Cerebellar nuclear complex (tissue), 1 donor: Measurements from ENCODE around the gene CPTP.

Experiments used
- DNase-seq, 2 experiments: peaks; one replicate each; lab custom pipeline; 2025; lab: John Stamatoyannopoulos, UW

Gene CPTP

DNA sequence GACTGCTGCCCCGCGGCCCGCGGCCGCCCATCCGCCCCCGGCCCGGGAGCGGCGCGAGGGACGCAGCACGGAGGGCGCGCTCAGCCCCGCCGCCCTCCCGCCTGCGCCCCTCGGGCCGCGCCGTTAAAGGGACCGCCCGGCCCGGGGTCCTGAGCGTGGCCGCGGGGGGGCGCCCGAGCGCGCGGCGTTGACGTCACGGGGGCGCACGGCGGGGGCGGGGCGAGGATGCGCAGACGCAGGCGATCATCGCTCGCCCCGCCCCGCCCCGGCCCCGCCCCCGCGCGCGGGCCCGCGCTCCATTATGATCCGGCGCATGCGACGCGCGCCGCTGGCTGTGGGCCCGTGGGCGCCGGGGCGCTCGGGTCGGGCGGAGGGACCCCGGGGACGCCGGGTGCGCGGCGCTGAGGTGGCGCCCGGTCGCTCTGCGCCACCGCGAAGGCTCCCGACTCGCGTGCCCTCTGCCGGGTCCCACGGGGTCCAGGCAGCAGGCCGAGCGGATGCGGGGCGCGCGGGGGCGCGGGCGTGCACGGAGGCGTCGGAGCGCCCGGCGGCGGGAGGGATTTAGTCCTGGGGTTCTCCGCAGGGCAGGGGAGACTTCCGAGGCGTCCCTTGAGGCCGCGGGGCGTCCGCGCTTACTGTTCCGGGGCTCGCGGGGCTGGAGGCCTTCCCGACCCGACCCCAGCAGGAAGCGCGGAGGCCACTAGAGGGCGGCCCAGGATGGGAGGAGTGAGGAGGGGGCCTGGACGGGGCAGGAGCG lies 24.8 kb downstream of the CPTP start, which contains the start of gene DVL1:
Gene DVL1, minus strand, starts transcription at position 163 of the 757 bp plus-strand sequence. CDS start 353 bp downstream, outside the sequence.
- DNase-seq: no peak

DNA sequence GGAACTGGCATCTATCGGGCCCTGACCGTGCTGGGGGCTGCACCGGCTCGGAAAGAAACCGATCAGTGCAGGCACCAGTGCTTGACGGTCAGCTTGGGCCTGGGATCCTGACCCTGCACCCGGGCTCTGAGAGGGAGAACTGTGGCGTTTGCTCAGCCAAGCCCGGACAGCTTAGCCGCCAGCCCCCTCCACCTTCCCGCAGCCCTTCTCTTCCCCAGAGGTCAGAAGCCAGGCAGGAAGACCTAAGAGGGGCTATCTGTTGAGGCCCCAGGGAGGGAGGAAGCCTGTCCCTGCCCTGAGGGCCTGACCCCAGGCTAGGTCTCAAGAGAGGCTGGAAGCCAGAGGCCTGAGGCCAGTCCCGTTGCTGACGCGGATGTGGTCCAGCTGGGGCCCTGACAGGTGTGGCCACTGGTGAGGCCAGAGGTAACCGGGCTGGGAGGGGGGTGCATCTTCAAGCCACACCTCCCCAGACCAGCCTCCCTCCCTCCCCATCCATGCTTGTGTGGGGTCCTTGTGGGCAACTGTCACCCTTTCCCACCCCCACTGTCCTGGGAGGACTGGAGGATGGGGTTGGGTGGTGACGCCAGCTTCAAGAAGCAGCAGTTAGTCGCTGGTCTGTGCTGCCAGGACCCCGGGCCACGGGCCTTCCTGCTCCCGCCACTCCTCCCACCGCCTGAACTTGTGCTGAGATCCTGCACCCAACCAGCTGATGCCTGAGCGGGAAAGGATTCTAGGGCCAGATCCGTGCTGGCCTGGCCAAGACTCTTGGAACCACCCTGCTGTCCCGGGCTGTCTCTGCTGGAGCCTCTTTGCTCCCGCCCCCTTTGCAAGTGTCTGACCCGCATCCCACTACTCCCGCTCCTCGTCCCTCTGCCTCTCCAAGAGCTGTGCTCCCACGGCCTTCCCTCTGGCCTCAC lies 27.2 kb downstream of the CPTP start:
- no peak for DNase-seq

DNA sequence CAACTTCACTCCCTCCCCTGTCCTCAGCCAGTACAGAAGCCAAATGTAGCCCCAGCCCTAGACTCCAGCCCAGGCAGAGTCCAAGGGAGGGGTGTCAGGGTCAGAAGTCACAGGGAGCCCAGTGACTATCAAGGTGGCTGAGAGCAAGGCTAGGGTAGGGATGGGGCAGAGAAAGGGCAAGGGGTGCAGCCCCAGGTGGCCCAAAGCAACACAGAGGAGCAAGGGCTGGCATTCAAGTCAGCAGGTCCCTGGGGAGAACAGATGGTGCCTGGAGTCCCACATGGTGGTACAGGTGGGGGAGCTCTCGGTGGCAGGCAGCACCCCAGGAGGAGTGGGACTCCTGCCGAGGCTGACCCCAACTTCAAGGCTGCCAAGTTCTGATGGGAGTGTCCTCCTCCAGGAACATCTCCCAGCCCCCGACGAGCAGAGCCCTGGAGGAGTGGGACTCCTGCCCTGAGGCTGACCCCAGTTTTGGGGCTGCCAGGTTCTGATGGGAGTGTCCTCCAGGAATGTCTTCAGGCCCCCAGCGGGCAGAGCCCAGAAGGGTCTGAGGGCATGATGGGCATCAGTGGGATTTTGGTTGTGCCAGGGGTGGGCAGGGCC lies 28.3 kb downstream of the CPTP start:
- no peak for DNase-seq

DNA sequence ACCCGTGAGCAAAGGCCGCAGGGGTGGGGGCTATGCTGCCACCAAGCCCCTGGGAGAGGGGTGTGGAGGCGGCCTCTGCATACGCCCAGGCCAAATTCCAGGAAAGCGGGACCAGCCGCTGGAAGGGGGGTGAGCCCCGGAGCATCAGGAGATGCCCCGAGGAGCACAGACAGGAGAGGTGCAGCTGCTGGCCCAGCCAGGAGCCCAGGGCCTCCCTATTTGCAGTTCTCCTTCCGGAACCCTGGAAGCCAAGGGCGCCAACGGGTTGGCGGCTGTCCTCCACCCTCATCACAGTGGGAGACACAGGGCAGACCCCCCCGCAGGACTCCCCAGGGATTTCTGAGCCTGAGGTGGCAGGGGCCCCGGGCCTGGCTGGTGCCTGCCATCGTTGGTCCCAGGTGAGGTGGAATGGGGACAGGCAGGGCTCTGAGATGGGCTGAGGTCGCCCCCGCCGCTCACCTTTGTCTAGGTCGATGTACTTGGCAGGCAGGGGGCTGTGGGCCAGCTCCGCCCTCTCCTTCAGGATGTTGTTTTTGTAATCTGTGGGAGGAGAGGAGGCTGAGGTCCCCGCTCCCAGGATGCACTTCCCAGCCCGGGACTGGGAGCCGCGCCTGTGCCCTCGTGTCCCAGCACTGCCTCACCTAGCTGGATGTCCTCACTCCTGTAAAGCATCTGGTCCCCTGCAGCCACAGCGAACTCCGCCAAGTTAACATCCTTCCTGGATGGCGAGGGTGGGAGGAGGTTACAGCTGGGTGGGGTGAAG lies 29.0 kb downstream of the CPTP start:
- DNase-seq: no peak

DNA sequence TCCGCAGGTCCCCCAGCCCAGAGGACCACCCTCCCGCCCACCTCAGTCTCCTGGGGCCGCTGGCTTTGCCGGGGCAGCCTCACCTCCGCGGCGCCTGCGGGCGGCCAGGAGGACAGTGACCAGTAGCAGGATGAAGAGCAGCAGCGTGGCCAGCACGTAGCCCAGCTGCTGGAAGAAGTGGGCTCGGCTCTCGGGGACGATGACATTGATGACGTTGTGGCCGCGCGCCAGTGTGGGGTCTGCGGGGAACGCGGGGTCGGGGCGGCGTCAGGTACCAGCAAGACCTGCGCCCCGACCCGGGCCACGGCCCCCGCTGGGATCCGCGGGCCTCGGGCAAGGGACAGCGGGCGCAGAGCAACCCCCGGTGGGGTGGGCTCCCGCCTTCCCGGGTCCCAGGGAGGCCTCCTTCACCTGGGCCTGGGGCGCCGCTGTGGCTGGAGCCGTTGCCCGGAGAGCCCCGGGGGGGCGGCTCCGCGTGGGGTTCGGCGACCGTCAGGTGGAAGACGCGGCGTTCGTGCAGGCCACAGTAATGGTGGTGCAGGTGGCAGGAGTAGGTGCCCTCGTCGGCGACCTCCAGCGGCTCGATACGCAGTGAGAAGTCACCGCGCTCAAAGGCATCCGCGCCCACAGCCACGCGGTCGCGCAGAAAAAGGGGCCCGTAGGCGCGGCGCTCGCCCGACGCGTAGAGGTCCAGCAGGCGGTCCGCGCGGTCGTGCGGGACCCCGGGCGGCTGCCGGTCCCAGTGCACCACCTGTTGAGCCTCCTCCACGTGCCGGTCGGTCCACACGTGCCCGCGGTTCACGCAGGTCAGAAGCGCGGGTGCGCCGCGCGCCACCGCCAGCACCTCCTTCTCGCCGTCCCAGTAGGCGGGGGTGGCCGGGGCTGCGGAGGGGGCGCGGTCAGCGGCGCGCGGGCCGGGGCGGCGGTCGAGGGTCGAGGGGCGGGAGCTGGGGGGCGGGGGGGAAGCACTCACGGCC lies 30.0 kb downstream of the CPTP start:
- DNase-seq: no peak

DNA sequence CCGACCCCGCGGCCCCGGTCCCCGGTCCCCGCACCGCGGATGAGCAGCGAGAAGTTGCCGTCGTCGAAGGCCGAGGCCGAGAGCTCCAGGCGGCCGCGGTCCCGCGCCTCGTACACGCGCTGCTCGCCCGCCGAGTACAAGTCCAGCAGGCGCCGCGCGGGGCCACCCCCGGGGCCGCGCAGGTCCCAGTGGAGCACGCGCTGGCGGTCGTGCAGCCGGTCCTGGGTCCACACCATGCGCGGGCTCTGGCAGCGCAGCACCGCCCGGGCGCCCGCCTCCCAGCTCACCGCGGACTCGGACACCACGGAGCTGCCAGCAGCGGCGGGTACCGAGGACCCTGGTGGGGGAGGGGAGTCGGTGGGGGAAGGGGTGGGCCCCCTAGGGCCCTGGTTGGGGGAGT lies 30.8 kb downstream of the CPTP start:
- DNase-seq: no peak

DNA sequence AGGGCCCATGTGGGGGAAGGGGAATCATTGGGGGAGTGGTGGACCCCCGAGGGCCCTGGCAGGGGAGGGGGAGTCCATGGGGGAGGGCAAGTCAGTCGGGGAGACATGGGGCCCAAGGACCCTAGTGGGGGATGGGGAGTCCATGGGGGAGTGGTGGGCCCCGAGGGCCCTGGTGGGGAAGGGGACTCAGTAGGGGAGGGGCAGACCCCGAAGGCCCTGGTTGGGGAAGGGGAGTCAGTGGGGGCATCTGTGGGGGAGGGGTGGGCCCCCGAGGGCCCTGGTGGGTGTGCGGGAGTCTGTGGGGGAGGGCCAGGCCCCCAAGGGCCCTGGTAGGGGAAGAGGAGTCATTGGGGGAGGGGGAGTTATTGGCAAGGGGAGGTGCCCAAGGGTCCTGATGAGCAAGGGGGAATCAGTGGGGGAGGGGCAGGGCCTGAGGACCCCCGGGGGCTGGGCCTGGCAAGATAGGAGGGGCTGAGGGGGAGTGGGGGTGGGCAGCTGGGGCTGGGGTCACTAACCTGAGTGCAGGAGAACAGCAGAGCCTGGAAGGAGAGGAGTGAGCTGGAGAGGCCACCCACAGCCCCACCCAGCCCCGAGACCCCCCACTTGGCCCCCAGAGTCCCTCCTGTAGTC lies 31.7 kb downstream of the CPTP start:
- no peak for DNase-seq

DNA sequence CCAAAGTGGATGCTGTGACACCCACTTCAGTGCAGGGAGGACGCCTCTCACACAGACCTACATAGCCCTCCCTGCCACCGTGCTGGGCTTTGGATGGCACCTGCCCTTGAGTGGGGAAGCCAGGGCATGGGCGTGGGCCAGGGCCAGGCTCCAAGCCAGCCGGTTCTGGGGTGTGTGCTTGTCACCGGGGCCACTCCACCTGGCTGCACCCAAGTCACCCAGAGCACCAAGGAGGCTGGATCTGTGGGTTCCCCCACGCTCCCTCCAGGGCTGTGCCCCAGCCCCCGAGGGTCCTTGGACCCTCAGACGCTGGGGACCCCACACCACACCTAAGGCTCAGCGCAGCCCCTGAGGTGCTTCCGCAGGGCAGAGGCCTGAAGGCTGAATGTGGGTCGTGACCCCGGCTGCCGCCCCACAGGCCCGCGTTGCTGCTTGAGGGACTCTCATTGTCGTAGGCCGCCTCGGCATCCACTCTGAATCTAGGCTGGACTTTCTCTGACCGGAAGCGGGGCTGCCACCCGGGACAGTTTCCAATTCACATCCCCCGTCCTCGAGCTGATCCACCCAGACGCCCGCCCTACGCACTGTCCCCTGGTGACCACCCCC lies 32.3 kb downstream of the CPTP start:
- no peak for DNase-seq

DNA sequence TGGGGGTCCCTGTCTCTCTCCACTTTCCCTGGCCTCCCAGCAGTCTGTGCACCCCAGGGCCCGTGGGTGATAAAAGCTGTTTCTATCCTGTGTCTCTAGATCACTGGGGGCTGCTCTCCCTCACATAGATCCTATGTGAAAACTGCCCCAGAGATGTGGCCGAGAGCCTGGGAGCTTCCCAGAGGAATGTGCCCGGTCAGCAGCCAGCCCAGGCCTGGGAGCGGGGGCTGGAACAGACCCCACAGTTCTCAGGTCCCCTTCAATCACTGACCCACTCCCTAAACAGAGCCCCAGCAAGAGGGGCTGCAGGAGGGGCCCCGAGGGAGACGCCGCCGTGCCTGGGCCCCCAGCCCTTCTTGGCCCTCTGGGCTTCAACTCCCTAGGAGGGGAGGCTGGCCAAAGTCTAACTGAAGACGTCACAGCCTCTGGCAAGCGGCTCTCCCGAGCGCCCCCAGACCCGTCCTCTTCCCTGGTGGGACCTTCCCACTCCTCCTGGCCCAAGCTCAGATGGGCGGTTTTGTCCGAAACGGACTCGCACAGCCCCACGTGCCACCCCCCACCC lies 33.4 kb downstream of the CPTP start:
- no peak for DNase-seq

DNA sequence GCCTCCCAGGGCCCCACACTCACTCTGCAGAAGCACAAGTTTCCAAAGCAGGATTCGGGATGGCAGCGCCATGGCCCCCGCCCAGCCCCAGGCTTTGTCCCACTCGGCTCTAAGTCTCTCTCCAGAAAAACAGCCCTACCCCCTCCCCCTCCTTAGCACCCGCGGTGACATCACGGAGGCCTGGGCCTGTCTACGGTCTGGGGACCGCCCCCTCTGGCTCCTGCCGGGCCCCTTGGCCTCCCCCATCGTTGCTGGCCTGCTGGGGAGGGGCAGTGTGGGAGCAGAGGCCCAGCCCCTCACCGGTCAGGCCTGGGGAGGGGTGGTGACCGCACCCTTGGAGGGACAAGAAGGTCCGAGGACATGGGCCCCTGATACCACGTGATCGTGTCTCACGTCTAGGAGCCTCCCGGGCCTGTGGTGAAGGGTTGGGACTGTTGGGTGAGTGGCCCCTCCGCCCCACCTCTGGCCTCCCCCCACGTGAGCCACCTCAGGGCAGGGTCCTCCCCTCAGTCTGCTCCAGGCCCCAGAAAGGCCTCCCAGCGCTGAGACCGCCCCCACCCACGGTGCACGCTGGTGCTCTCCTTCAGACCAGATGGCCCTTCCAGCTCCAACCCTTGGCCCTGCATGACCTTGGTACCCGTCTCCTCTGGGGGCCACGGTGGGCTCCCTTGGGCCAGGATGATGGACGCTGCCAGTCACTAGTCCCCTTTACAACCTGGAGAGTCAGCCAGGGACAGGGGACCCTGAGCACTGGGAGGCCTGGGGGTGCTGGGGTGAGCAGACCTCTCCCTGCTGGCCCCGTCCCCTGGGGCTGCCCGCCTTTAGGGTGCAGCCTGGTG lies 34.0 kb downstream of the CPTP start, which contains the start of gene MXRA8:
Gene MXRA8, minus strand, starts transcription at position 123 of the 839 bp plus-strand sequence. Its CDS starts 51 bp downstream, at position 72.
- DNase-seq: no peak

DNA sequence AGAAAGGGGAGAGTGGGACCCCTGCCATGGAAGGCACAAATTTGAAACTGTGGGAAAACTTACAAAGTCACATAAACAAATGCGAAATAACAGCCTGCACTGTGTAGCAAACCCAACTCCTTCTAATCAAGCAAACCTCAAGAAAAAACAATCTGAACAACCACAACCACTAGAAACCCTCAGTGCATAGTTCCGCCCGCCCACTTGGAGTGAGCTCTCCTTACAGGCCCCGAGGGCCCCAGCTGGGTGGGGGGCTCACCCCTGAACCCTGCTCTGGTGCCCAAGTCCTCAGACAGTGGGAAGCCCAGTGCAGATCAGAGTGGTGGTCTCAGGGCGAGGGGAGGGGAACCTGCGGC lies 34.7 kb downstream of the CPTP start:
- no peak for DNase-seq

DNA sequence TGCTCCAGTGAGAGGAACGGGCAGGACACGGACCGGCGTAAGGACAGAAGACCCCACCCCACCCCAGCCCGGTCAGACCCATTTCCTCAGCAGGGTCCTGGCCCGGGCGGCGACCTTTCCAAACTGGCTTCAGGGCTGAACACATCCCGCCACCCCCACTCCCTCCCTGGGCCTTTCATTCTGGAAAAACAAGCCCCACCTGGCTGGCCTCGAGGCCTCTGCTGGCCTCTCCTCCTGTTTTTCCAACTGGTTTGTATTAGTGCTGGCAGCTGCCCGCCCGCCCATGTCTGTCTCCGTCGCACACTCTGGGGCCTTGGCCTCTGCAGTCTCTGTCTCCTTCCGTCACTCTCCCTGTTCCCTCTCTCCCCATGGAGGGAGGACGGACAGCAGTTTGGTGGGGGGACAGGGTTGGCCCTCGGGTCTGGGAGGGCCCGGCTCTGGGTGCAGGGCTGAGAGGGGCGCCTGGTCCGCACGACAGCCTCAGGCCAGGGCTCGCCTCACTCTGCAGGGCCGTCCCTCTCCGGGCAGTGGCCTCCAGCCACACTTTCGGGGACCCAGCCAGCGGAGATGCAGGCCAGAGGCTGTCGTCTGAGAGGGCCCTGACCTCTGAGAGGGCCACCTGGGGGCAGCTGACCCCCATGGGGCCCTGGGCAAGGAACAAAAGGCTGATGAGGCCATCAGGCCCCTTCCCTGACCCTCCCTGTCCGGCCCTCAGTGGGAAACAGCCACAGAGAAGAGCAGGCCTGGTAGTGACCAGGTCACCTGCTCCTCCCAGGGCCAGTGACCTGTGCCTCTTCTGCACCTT lies 35.3 kb downstream of the CPTP start:
- no peak for DNase-seq

DNA sequence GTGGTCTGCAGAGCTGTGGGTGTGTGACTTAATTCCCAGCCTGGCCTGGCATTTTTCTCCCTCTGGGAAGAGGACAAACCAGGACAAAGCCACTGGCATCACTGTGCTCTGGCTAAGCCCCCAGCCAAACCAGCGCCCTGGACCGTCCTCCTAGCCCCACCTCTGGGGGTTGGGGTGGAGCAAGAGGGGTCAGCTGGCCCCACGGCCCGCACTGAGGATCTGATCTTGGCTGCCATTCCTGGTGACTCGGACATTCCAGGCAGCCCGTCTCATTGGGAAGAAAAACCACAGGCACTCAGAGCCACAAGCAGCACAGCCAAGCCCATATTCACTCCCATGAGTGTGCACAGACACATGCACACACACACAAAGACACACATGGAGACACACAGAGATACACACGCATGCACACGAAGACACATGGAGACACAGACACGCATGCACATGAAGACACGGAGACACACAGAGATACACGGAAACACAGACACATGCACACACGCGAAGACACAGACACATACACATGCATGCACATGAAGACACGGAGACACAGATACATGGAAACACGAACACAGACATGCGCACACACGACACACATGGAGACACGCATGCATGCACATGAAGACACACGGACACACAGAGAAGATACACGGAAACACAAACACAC lies 36.0 kb downstream of the CPTP start:
- DNase-seq: no peak

DNA sequence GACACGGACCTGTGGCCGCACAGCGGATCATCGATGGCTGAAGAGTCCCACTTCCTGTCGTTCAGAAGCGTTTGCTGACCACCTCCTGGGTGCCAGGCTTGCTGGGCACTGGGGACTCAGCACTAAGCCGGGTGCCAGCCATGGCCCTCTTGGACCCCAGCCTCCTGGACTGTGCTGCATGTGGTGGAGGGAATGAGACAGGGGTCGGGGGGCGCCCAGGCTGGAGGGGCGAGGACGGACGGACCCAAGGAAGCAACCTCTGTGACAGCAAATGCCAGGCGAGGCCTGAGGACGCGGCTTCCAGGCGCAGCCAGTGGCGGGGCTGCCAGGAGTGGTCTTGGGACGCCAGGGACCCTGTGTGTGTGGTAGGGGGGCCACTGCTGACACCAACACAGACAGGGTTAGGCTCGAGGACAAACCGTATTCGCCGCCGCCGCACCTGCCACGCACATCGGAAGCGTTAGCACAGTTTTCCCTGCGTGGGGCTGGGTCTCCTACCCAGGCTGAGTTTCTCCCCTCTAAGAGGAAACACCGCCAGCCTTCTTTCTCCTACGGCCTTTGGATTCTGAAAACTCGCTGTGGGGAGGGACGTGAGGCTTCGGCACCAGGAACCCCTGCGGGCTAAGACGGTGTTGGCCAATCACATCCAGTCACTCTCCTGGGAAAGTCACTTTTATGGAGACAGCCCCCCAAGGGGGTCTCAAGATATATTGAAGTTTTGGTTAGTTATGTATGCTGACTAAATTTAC lies 36.8 kb downstream of the CPTP start:
- no peak for DNase-seq

DNA sequence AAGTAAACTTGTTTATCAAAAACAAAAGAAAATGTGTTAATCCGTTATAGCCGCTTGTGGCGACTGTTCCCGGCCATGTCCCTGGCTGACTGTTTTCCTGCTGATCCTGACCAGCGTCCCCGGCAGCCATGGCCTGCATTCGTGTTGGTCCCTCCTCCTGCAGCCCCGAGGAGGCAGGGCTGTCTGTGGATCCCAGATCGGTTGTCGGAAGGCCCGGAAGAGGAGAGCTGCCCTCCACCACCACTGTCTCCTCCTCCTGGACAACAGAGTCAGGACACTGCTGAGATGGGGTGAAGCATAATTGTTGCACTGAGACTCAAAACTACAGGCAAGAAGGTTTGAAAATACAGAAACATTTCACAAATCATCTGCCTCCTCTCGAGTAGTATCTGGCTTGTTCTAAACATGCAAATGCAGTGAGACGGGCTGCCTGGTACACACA lies 37.4 kb downstream of the CPTP start:
- DNase-seq: no peak

DNA sequence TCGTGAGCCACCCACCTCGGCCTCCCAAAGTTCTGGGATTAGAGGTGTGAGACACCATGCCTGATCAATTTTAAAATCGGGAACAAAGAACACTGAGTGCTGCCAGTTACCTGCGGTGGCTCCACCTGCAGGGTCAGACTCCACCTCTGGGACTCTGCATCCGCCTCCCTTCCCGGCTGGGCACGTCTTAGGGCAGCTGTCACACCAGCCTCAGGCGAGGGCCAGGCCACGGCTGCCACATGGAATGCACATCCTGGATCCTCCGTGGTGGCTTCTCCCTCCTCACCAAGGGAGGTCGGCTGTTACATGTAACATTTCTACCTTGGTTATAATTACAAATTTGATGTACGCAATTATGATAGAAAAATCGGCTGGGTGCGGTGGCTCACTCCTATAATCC lies 39.7 kb downstream of the CPTP start:
- no peak for DNase-seq
